ENCODE data around the gene LYPD4.

Gene LYPD4

GRCh38 chr19:41850381-41850780, 5.9 kb upstream of the LYPD4 start:
- no peak for DNase-seq

DNA sequence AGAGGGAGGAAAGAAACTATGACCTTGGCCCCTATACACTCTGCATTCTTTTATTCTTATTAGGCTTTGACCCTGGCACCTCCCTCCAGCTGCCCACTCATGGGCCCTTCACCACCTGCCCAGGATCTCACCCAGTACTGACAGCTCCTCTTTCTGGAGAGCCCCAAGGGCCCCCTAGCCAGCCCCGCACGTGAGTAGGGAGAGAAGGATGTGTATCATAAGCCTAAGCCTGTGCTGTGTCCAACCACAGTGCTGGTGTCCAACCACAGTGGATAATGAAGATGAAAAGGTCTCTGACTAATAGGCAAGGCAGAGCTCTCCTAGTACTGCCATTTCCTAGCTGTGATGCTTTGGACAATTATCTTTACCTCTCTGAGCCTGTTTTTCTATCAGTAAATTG, 4.6 kb upstream of the LYPD4 start:
- DNase-seq, result no peak

DNA sequence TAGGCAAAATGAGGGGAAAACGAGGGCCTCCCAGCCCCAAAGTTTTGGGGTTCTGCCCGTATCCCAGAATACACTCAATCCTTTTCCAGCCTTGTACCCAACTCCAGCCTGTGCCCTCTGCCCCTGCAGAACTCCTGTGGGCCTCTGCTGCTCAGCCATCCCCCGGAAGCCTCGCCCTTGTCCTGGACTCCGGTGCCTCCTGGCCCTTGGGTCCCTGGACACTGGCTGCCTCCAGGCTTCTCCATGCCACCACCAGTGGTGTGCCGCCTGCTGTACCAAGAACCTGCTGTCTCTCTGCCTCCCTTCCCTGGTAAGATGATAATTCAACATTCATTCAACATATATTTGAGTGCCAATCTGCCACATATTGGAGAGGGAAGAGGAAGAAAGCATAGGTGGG, 4.2 kb upstream of the LYPD4 start:
- DNase-seq, result no peak

- no peak for DNase-seq
Observed at GRCh38 chr19:41847351-41848105, 3.0 kb upstream of the LYPD4 start.

DNA sequence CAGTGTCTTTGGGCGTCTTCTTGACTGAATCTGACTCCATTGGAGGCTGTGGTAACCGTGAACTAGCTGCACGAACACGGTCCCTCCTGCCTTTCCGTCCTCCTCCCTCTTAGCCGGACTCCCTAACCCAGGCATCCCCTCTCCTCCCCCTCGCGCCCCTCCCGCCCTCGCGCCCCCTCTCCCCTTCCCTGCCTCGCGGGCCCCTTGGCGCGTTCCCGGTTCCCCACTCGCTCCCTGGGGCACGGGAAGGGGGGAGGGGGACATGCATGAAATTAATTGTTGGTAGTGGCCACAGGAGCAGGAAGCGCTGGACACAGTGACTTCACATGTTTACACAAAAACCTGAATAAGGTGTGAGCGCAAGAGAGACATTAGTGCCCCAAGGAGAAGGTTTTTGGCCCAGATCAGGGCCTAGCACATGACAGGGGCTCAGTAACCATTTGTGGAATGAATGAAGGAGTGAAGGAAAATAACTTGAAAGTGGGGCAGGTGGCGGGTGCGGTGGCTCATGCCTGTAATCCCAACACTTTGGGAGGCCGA, 638 bp upstream of the LYPD4 start:
- no peak for DNase-seq

DNA sequence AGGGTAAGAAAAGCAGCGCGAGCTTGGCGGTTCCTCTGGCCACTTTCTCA, 343 bp upstream of the LYPD4 start, which contains the start of gene DMRTC2:
Gene DMRTC2 (plus strand): TSS at position 42 of the 50 bp plus-strand sequence. CDS start 2,387 bp downstream, outside the sequence.
- DNase-seq, result no peak

DNA sequence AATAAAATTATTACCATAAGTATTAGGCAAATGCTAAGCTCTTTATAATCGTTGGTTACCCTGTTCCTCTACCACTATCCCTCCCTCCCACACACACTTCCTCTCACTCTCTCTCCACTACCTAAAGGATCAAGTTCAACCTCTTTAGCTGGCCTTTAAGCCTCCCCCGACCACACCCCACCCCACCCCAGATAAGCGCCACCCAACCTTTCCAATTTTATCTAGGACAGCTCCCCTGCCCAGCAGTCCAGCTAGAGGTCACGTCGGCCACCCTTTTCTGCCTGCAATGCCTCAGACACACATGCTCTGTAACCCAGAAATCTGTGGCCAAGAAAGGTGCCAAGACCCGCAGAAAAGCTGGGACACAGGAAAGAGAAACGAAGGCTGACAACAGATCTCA, 1.1 kb downstream of the LYPD4 start:
- no peak for DNase-seq

DNA sequence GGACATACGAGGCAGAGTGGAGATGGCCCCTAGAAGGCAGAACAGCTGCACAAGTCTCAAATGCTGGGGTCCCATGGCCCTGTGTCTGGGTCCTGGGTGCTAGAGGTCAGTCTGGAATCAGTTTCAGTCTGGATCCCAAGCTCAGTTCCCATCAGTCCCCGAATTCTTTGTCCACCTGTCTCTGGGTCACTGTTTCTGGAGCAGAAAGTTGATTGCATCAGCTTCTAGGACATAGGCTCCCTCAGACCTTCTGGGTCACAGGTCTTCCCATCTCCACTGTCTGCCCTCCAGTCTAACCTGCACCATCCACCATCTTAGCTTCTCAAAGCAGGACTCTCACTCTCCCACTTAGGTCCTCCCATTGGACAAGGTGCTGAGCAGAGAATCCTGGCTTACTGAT, 5.3 kb downstream of the LYPD4 start:
- DNase-seq, result no peak

DNA sequence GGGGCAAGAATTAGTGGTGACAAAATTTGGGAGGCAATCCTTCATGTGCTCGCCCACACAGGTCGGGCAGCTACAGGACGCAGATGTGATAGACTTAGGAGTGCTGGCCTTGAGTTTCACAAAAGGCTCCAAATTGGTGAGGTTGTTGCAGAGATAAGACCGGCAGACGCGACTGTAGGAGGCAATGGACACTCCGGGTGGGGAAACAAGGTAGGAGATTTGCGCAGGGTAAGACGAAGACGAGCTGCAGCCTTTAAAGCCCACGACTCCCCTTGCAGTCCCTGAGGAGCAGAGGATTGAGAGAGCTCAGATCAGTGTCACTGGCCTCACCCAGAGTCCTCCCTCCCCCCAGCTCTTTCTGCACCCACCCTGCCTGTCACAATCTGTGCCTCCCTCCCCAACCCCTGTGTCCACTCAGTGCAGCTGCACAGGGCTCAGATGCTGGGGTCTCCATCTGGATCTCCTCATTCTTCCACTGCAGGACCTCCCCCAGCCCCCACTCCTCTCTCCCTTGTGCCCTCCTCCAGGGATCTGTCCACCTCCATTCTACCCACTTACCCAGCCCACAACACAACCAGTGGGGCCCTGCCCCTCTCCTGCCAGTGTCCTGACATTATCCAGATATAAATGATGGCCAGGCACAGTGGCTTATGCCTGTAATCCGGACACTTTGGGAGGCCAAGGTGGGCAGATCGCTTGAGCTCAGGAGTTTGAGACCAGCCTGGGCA, 6.3 kb downstream of the LYPD4 start:
- no peak for DNase-seq

DNA sequence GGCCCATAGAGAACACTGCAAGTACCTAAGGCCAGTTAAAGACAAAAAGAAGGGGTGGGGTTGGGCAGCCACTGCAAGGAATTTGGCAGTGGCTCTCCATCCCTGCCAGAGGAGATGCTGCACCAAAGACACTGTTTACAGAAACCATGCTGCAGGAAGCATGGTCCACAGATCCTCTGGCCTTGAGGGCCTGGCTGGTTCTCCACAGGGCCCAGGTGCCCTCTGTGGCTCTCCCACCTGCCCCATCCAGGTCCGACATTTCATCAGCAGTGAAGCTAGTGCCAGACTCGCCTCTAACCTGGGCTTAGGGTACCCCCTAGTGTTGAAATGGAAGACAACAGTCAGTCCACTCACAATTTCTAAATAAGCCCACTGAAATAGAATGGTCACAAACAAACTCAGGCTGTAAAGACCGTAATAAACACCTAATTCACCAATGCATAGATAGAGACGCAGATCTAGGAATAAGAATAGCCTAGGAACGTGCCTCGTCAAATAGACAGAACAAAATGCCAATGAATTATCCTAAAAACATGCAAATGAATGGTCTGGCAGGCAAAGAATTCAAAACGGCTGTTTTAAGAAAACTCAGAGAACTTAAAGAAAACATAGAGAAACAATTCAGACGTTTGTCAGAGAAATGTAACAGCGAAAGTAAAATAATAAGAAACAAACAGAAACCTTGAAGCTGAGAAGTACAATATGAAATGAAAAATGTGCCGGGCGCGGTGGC, 23.3 kb downstream of the LYPD4 start:
- peak; percentile 40 to 88 for DNase-seq

GRCh38 chr19:41816761-41817160, 27.7 kb downstream of the LYPD4 start:
- no peak for DNase-seq

GRCh38 chr19:41815301-41815700, 29.2 kb downstream of the LYPD4 start:
- DNase-seq, result no peak

GRCh38 chr19:41813911-41814310, 30.6 kb downstream of the LYPD4 start:
- no peak for DNase-seq

DNA sequence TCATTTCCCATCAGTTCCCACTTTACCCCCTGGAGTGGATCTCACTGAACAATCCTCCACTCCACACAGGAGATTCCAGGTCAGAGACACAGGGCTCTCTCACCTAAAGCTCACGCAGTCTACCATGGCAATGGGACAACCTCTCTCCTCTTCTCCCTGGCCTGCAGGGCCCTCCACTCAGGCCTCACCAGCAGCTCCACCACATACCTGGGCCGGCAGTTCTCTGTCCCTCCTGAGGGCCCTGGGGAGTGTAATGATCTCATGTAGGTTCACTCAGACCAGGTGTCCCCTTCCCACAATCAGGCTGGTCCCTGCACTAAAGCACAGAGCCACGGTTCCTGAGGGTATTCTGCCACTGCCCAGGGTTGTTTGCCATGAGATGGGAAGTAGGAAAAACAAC, 32.5 kb downstream of the LYPD4 start:
- DNase-seq, result no peak

DNA sequence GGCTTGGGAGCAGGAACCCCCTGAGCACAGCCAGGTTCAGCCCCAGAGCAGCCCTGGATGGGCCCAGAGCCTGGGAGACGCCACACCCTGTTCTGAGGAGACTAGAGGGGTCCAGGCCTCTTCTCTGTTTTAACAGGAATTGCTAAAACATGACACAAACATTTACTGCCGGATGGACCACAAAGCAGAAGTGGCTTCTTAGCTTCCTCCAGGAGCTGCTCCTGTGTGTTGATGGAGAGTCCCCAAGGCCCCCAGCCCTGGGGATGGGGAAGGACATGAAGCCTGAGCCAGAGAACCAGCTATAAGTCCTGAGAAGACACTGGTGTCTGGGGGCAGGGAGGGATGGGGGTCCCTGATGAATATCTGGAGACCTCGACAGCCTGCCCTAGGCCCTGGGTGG, 33.4 kb downstream of the LYPD4 start:
- DNase-seq, result peak; percentile 59 to 79

DNA sequence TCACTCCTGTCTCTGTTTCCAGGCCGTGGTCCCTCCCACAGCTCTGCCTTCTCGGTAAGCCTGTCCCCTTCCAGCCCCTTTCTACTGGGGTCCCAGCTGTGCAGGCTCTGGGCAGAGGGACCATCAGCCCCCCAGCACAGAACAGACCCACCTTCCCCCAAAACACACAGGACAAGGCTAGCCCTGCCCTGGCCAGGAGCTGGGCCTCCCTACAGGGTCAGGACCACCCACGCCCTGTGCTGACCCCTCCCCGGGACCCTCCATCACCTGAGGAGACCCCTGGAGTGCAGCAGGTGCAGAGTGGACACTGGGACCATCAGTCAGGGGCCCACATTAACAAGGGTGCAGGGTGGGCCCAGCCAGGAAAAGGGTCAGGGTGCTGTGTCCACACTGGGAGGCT, 34.2 kb downstream of the LYPD4 start:
- DNase-seq, result no peak

DNA sequence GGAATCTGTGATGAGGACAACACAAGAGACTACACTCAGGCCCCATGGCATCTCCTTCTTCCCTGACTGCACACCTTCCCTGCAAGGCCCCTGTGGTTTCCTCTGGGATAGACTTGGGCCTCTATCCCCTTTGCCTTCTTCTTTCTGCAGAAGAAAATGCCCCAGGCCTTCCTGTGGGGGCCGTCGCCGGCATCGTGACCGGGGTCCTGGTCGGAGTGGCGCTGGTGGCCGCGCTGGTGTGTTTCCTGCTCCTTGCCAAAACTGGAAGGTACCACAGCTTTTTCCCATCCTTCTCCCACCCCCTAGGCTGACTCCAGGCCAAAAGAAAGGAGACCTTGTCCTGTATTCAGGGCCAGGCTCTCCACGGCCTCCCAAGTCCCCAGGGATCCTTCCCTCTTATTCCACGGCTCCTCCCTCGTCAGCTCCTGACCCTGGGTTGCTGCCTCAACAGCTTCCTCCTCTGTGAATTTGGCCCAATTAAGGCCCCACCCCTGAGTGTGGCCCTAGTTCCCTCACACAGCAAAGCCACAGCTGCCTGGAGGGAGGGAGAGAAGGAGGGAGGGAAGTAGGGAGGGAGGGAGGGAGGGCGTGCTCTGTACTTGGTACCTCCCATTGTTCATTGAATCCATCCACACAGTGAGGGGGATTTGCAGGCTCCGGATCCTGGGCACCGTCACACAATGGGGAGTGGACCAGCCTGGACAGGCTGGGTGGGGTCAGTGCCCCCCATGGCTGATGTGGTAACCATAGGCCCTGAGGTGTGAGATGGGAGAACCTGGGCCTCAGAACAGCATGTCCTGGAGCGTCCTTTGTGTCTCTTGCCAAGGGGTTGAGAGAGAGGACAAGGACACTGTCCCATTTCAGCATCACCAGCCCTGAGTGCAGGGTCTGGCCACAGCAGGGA, 35.6 kb downstream of the LYPD4 start:
- peak; percentile 33 to 63 for DNase-seq

DNA sequence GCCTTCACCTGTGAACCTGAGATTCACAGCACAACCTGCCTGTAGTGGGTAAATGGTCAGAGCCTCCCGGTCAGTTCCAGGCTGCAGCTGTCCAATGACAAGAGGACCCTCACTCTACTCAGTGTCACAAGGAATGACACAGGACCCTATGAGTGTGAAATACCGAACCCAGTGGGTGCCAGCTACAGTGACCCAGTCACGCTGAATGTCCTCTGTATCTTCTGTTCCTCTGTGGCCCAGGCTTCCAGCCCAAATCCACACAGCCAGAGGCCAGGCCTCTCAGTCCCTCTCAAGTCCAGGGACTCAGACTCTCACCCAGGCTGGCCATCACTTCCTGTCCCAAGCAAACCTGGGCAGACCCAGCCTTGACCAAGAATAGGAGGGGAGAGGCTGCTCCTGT, 37.3 kb downstream of the LYPD4 start:
- no peak for DNase-seq

- DNase-seq, result peak; percentile 36 to 67
Observed at GRCh38 chr19:41804336-41804735, 40.1 kb downstream of the LYPD4 start.

GRCh38 chr19:41802770-41803169, 41.7 kb downstream of the LYPD4 start:
- DNase-seq, result no peak

DNA sequence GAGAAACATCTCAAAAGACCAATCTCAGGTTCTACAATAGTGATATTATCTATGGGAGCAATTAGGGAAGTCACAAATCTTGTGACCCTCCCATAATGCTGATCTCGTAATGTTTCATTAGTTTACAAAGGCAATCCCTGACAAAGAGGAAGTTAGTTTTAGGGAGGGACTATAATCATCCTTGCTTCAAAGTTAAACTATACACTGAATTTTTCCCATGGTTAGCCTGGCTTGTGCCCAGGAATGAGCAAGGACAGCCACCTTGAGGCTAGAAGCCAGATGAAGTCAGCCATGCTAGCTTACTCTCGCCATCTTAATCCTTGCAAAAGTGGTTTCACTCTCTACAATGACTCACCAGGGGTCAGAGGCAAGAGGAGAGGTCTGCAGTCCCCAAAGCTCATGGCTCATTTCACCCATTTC, 42.7 kb downstream of the LYPD4 start:
- DNase-seq, result peak; percentile 77 to 86

- DNase-seq, result no peak
Observed at GRCh38 chr19:41801031-41801430, 43.5 kb downstream of the LYPD4 start.

DNA sequence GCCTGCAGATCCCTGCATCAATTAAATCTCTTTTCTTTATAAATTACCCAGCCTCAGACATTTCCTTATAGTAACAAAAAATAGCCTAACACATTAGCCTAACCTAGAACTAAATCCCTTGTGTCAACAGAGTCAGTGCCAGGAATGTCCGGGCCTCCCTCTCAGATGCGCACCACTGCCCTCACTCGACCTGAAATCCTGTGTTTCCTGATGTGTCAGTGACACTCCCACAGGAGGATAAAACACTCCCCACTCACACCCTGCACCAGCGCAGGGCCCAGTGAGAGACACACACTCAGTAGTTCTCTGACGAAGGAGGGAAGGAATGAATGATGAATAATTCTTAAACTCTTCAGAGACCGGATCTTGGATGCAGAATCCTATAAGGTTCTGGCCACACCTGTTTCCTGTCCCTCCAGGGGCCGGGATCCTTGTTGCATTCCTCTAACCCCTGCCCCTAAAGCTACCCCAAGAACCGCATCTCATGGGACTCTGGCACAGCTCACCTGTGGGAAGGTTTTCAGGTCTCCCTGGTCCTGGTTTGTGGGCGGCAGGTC, 45.0 kb downstream of the LYPD4 start:
- no peak for DNase-seq

Data from inflammatory macrophage treated with lipopolysaccharide for 1 hour (primary cell).